Psoas muscle (tissue), 8 donors: ENCODE measurements around the gene APPL2. TPM values are rescaled to one million over a fixed set of nuclear protein-coding genes. Genes with fewer than 3 reads are reported as not detected.

ENCODE experiments used
- ATAC-seq, 4 donors: fragments of 200-7000 bp; cut with Tn5 transposase; one replicate each; pipeline ENCODE4 v1.9.1; 2020; ENCODE audit warnings: moderate library complexity in 3 of 4, mild to moderate bottlenecking in 2 of 4
- DNase-seq, 2 donors: peaks; one replicate each; pipeline ENCODE4 v3.0.0-alpha.2; 2020
- H3K27ac ChIP-seq: fragments of 200-600 bp; one replicate; pipeline ENCODE4 v1.8.0; 2022
- H3K27me3 ChIP-seq, 3 donors: fragments of 200-600 bp in 1 of 3; one replicate each; pipeline versions ENCODE4 v1.6.1 to v1.8.0; 2013 to 2022; ENCODE audit warnings: low read length in 2 of 3, mild to moderate bottlenecking in 2 of 3, moderate library complexity in 1 of 3; ENCODE audit not compliant: insufficient read depth in 3 of 3
- H3K36me3 ChIP-seq, 2 donors: fragments of 200-600 bp in 1 of 2; one replicate each; pipeline versions ENCODE4 v1.6.1 to v1.8.0; 2013 to 2022; ENCODE audit warnings: low read depth in 1 of 2, mild to moderate bottlenecking in 1 of 2, moderate library complexity in 1 of 2; ENCODE audit not compliant: insufficient read depth in 1 of 2
- H3K4me1 ChIP-seq: fragments of 200-600 bp; one replicate; pipeline ENCODE4 v1.8.0; 2022
- H3K4me3 ChIP-seq: fragments of 200-600 bp; one replicate; pipeline ENCODE4 v1.8.0; 2022; ENCODE audit warnings: mild to moderate bottlenecking
- H3K9me3 ChIP-seq: fragments of 200-600 bp; one replicate; pipeline ENCODE4 v1.8.0; 2022
- whole genome bisulfite sequencing, 3 donors: extraction: QIAGEN DNeasy Blood & Tissue Kit; methylation state at CpG; one replicate each; pipeline versions ENCODE4 v1.1.6 to v1.1.7; 2013; 5-methylcytosine and 5-hydroxymethylcytosine counted together
- intact Hi-C, 2 donors: fragments of 100-400 bp; cut with DNase I; formaldehyde crosslinking; loops; one replicate each; pipeline versions ENCODE4 v1.11.0 to v1.14.2; 2022
- polyA plus RNA-seq, 3 donors: library from polyadenylated mRNA; stranded (reverse); fragments of 200-250 nt; gene quantifications; one replicate each; pipeline ENCODE4 v1.2.3, GENCODE V29; 2013
- total RNA-seq, 4 donors: library from RNA; stranded (reverse); fragmentation: NEBNext Ultra II Directional in 2 of 4; extraction: Animal tissue kit (Norgen Biotek cat#: 25700) in 2 of 4; gene quantifications; one replicate each; pipeline versions ENCODE4 v1.2.1 to v1.2.4, GENCODE V29; 2021 to 2023
- TF ChIP-seq, protein P1 (sequence below): fragments of 200-600 bp; IDR thresholded peaks from one replicate; pipeline ENCODE4 v1.8.0; 2022; ENCODE audit warnings: antibody characterized with exemption
- donor health status: healthy with polysubstance abuse.
- donor health status: DM: no; HTN: no; CAD: no; lungs with moderate emphysema.
- donor health status: Bipolar disorder and iron deficiency.
- donor health status: healthy.
- donor health status: DM: yes; HTN: yes; CAD: no.
- donor health status: DM: no; HTN: no; CAD: no.
- donor health status: DM: no; HTN: no; CAD: no.
- donor health status: DM: yes; HTN: yes; CAD: no.

The APPL2 gene
- total and polyA plus RNA-seq, 7 donors, result 7.3 to 14.8 (median 10.4) TPM

DNA sequence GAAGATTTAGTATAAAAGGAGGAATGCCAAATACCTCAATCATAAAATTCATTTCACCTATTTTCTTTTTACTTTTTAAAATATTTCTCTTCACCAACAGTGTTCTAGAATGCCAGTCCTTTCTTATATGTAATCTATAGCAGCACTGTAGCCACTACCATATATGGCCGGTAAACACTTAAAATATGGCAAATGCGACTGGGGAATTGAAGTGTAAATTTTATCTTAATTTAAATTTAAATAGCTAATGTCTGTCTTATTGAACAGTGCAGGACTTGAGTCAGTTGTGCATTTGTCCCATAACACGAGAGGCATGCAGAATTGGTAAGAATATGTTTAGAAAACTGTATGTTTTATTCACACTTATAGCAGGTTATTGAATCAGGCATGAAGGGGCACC is 78.4 kb downstream of the APPL2 start:
- TF ChIP-seq, protein P1, sequence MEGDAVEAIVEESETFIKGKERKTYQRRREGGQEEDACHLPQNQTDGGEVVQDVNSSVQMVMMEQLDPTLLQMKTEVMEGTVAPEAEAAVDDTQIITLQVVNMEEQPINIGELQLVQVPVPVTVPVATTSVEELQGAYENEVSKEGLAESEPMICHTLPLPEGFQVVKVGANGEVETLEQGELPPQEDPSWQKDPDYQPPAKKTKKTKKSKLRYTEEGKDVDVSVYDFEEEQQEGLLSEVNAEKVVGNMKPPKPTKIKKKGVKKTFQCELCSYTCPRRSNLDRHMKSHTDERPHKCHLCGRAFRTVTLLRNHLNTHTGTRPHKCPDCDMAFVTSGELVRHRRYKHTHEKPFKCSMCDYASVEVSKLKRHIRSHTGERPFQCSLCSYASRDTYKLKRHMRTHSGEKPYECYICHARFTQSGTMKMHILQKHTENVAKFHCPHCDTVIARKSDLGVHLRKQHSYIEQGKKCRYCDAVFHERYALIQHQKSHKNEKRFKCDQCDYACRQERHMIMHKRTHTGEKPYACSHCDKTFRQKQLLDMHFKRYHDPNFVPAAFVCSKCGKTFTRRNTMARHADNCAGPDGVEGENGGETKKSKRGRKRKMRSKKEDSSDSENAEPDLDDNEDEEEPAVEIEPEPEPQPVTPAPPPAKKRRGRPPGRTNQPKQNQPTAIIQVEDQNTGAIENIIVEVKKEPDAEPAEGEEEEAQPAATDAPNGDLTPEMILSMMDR, result no peak
- Histone ChIP-seq H3K27me3 (no peaks in the 10 kb centered on the region), H3K4me1 (no peaks in the 10 kb centered on the region), H3K36me3 (peaks cover 4 to 96% of the 10 kb centered on the region in 2 donors), H3K9me3 (no peaks in the 10 kb centered on the region), H3K27ac (no peak overlapping the region), H3K4me3 (no peak overlapping the region)
- 92 to 95% (median 95%) methylated on average over 3 of the region's 3 CpGs for WGBS, 3 donors
- intact Hi-C loops, result loop anchor here in 1 of 2 donors (10.0 kb wide), 1 partner anchor 823 kb away; no protein-coding TSS in a partner anchor
- DNase-seq (no peak), ATAC-seq (no peak)

DNA sequence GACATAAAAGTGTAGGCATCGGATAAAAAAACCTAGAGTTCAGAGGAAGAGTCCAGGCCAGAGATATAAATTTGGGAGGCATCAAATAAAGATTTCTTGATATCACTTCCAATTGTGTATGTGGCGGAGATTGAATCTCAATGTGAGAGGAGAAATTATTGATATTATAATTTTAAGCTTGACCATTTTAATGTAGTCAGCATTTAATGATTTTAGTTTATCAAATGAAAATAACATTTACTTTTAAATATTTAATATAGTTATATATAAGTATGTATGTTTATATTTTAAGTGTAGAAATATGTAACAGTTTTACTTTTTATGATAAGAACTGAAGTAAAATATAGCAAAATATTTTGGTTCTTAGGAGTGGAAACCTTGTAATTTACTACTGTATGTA is 79.7 kb downstream of the APPL2 start:
- H3K27me3 ChIP-seq, result no peaks in the 10 kb centered on the region
- ATAC-seq, result no peak
- no peak overlapping the region for H3K4me3 ChIP-seq
- no peak overlapping the region for H3K27ac ChIP-seq
- TF ChIP-seq, protein P1, result no peak
- peaks cover 4 to 96% of the 10 kb centered on the region in 2 donors for H3K36me3 ChIP-seq
- H3K4me1 ChIP-seq, result no peaks in the 10 kb centered on the region
- intact Hi-C loops, result loop anchor here in 1 of 2 donors (10.0 kb wide), 1 partner anchor 821 kb away; no protein-coding TSS in a partner anchor
- H3K9me3 ChIP-seq, result no peaks in the 10 kb centered on the region
- 99 to 100% (median 99%) methylated on average over 2 of the region's 2 CpGs for WGBS, 3 donors
- DNase-seq, result no peak

DNA sequence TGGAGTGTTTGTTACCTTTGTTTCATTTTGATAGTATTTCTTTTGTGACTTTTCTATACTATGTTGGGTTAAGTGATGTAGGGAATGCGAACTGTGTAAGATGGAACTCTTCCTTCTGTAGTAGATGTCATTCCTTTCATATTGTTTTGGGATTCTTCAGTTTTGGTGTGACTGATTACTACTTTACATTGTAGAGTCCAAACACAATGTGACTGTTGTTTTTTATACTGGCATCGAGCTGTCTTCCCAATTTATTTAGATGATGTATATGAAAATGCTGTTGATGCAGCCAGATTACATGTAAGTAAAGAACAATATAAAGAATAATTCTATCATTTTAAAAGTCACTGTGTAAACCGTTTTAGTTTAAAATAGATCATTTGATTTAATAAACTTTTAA is 93.7 kb downstream of the APPL2 start:
- no peaks in the 10 kb centered on the region for H3K27me3 ChIP-seq
- ATAC-seq, result no peak
- intact Hi-C loops, result loop anchor here in 1 of 2 donors (10.0 kb wide), 1 partner anchor 827 kb away; no protein-coding TSS in a partner anchor
- H3K4me3 ChIP-seq, result no peak overlapping the region
- no peaks in the 10 kb centered on the region for H3K9me3 ChIP-seq
- TF ChIP-seq, protein P1, result no peak
- no peak for DNase-seq
- 91 to 94% (median 92%) methylated on average over 3 of the region's 3 CpGs for WGBS, 3 donors
- peaks cover 6 to 97% of the 10 kb centered on the region in 2 donors for H3K36me3 ChIP-seq
- no peaks in the 10 kb centered on the region for H3K4me1 ChIP-seq
- no peak overlapping the region for H3K27ac ChIP-seq

DNA sequence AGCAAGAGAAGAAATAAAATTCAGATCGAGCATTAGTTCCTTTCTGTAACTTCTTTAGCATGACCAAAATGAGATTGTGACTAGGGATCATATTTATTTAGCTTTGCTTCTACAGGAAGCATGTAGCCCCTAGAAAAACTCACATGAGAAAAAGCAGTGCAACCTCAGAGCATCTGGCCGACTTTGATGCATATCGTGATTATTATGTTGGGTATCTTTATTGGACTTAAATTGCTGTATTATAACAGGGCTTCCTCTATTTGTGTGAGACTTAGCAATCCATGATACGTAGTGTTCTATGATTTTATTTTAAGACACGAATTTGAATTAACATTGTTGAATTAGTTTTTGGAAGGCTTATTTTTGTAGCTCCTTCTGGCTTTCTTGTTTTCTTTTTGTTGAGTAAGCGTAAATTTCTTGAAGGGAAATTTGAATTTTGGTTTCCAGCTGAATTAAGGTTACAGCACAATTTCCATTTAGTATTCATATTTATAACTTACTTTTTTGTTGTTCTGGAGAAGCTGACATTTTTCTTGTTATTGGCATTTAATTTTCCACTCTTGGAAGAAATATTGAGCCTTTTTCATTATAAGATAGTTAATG is 94.6 kb downstream of the APPL2 start:
- 91 to 92% (median 91%) methylated on average over 6 of the region's 6 CpGs for WGBS, 3 donors
- DNase-seq, result no peak
- intact Hi-C loops, result loop anchor here in 1 of 2 donors (10.0 kb wide), 1 partner anchor 827 kb away; no protein-coding TSS in a partner anchor
- no peaks in the 10 kb centered on the region for H3K27me3 ChIP-seq
- H3K4me3 ChIP-seq, result no peak overlapping the region
- TF ChIP-seq, protein P1, result no peak
- no peaks in the 10 kb centered on the region for H3K4me1 ChIP-seq
- no peaks in the 10 kb centered on the region for H3K9me3 ChIP-seq
- no peak for ATAC-seq
- H3K36me3 ChIP-seq, result peaks cover 6 to 97% of the 10 kb centered on the region in 2 donors
- H3K27ac ChIP-seq, result no peak overlapping the region
